Endothelial cell of umbilical vein (primary cell): ENCODE data around the gene AQP7.

Experiments
- CTCF ChIP-seq, 2 donors: IDR thresholded peaks; 1 replicate in 1 of 2; 2 replicates in 1 of 2; pipeline ENCODE4 v1.5.1; 2011; ENCODE audit warnings: low read length in 2 of 2, mild to moderate bottlenecking in 2 of 2, moderate library complexity in 2 of 2, control low read depth in 1 of 2, inconsistent platforms in 1 of 2, low read depth in 1 of 2; ENCODE audit not compliant: insufficient read depth in 1 of 2; ENCODE audit errors: extremely low read depth in 1 of 2
- EZH2 ChIP-seq: IDR thresholded peaks from 2 replicates; pipeline ENCODE4 v1.6.1; 2012; ENCODE audit warnings: borderline replicate concordance, low read depth, mild to moderate bottlenecking, moderate library complexity, low read length, inconsistent platforms; ENCODE audit not compliant: severe bottlenecking
- FOS ChIP-seq: IDR thresholded peaks from 2 replicates; pipeline ENCODE4 v1.6.1; 2011; ENCODE audit warnings: mild to moderate bottlenecking, low read length, moderate library complexity, borderline replicate concordance; ENCODE audit not compliant: insufficient read depth
- MAX ChIP-seq: IDR thresholded peaks from 2 replicates; pipeline ENCODE4 v1.6.1; 2011; ENCODE audit not compliant: insufficient read depth, insufficient read length
- MYC ChIP-seq: IDR thresholded peaks from one replicate; pipeline ENCODE4 v1.6.1; 2011; ENCODE audit warnings: mild to moderate bottlenecking, low read depth, low read length
- POLR2A ChIP-seq: IDR thresholded peaks from 2 replicates; pipeline ENCODE4 v1.6.1; 2012; ENCODE audit warnings: low read depth, mild to moderate bottlenecking, control low read depth, low read length
- POLR2AphosphoS5 ChIP-seq: IDR thresholded peaks from 2 replicates; pipeline ENCODE4 v1.6.1; 2012; ENCODE audit warnings: low read depth, mild to moderate bottlenecking, control low read depth, low read length, moderate library complexity; ENCODE audit not compliant: insufficient read depth

GRCh38 chr9:33355933-33356332, 46.4 kb downstream of the AQP7 start:
- no peak for TF ChIP-seq POLR2A
- no peak for TF ChIP-seq CTCF (IDR thresholded peaks at IDR 0.05; ENCODE audit: extremely low read depth in 1 of 2, insufficient read depth in 1 of 2, low read depth in 1 of 2, low read length in 2 of 2)
- TF ChIP-seq MAX: no peak
- TF ChIP-seq FOS: no peak
- no peak for TF ChIP-seq POLR2AphosphoS5
- no peak for TF ChIP-seq EZH2
- no peak for TF ChIP-seq MYC
